HG03103 (cell line): ENCODE data around the gene AGBL2.
"Not testable (repeated sequence)": the region's sequence is repeated elsewhere in the genome, so short reads cannot be mapped to it uniquely, and the experiment has no call there.

Experiments used
- ATAC-seq: cut with Tn5 transposase; IDR thresholded peaks from one replicate; pipeline ENCODE4 v1.9.1; 2021; ENCODE audit warnings: low read depth; ENCODE audit not compliant: unreplicated experiment

Gene AGBL2

DNA sequence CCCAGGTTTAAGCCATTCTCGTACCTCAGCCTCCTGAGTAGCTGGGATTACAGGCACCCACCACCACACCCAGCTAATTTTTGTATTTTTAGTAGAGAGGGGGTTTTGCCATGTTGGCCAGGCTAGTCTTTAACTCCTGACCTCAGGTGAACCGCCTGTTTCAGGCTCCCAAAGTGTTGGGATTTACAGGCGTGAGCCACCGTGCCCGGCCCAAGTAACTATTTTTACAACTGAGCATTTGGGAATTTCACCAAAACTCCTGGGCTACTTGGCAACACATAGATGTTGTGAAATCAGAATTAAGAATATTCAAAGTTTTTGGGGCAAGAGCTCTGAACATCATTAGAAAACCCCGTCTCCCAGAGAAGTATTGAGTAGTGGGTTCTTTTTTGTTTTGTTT is 74.7 kb downstream of the AGBL2 start:
- not testable (repeated sequence) for ATAC-seq

DNA sequence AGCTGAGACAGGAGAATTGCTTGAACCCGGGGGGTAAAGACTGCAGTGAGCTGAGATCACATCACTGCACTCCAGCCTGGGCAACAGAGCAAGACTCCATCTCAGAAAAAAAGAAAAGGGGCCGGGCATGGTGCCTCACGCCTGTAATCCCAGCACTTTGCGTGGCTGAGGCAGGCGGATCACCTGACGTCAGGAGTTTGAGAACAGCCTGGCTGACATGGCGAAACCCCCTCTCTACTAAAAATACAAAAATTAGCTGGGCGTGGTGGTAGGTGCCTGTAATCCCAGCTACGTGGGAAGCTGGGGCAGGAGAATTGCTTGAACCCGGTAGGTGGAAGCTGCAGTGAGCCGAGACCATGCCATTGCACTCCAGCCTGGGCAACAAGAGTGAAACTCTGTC is 78.8 kb downstream of the AGBL2 start:
- ATAC-seq: not testable (repeated sequence)

DNA sequence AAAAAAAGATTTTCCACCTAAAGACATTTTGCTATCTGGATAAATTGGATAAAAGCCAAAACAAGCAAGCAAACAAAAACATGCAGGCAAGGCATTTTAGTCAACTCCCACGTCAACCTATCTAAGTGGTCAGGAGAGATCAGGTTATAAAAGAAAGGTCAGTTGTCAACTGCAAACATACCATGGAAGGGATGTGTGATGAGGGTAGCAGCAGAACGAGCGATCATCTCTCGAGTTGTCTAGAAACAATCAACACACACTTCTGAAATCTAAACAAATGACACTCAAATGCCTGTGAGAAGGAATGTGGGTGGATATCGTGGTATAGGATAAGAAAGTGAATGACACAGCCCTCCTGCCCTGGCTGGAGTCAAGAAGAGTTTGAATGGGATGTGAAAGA is 83.7 kb downstream of the AGBL2 start:
- no peak for ATAC-seq

DNA sequence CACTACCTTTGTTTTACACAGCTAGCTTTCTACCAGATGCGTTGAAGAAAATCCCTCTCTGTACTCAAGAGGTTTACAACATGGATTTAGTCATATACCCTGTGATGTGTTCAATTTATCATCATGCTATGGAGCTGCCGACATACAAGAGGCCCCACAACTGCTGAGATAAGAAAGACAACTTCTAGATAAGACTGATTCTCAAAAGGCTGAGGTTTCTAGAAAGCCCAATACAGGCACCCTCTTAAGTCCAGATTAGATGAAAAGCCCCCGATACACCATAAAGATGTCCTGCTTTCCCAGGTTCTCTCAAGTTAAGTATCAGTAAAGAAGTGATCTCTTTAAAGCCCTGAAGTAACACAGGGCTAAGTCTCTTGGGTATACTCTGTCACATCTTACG is 87.1 kb downstream of the AGBL2 start:
- no peak for ATAC-seq

DNA sequence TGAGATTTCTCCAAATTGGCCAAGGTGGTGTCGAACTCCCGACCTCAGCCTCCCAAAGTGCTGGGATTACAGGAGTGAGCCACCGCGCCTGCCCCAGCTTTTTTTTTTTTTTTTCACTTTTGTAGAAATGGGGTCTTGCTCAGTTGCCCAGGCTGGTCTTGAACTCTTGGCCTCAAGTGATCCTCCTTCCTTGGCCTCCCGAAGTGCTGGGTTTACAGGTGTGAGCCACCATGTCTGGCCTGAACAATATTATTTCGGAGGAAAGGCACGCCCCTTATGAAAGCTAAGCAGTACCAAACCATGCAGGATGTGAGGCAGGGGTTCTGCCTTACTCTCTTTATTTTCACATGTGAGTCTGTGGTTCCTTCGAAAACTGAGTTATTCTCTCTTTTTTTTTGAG is 88.9 kb downstream of the AGBL2 start:
- no peak for ATAC-seq

DNA sequence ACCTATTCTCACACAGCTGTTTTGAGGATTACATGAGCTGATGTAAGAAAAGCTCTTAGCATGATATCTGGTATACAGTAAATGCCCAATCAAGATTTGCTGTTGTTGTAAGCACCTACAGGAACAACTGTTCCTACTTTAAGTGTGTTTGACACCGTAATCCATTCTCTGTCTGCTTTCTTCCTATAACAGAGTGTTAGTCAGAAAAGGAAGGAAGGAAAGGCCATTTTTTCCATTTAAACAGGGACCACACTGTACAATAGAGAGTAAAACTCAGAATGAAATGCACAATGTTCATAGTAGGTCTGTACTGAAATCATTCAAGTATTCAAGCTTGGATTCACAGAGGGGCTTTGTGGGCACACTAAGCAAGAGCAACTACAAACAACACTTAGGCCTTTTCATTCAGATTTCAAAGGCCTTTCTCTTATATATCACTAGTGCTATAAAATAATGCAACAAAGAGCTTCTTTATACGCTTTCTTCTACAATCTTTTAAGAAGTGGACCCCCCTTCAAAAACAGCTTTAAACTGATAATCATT is 94.3 kb downstream of the AGBL2 start:
- no peak for ATAC-seq

DNA sequence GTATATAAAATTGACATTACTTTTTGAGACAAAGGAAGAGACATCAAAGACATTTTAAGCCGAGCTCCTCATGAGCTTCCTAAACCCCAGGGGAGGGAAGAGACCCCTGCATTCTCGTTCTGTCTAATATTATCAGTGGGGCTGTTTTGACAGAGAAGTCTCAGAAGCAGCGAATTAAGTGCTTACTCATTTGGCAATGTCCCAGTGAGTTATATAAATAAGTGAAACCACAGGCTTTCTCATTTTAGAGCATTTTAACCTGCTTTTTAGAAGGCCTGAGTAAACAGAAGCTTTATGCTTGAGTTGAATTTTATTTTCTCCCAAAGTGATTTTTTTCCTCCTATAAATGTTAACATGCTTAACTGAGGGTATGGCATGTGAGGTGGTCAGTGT is 97.8 kb downstream of the AGBL2 start:
- ATAC-seq: no peak

DNA sequence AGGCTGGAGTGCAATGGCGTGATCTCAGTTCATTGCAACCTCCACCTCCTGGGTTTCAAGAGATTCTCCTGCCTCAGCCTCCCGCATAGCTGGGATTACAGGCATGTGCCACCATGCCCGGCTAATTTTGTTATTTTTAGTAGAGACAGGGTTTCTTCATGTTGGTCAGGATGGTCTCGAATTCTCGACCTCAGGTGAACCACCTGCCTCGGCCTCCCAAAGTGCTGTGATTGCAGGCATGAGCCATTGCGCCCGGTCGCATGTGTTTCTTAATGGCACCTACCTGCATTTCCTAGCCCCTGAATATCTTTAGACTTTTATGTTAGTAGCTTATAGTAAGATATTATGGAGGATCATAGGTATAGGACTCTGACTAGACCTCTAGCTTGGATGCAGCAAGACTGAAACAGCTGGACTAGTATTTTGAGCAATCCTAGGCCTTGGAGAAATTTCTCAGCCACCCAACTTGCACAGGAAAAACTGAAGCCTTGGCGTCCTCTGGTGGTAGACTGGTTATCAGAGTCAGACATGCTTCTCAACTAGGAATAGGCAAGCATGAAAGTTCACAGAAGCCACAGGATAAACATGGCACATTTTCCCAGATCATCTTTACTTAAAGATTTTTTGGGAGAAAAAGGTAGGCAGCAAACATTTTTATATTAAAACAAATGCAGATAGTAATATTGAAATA is 98.3 kb downstream of the AGBL2 start:
- no peak for ATAC-seq

DNA sequence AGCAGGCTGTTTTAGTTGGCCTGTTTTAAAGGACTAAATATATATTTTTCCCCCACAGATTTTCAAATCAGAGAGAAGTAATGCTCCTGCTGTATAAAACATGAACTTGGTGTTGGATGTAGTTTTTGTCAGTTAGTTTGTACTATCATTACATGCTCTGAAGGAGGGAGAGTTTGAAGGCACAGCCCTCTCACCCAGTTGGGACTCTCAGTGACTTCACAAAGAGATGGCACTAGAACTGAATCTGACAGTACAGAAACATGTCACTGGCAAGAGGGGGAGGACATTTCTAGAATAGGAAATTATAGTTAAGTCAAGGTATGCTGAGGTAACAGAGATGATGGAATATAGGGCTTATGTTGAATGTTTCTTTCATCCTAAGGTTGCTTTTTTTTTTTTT is 99.9 kb downstream of the AGBL2 start:
- no peak for ATAC-seq

DNA sequence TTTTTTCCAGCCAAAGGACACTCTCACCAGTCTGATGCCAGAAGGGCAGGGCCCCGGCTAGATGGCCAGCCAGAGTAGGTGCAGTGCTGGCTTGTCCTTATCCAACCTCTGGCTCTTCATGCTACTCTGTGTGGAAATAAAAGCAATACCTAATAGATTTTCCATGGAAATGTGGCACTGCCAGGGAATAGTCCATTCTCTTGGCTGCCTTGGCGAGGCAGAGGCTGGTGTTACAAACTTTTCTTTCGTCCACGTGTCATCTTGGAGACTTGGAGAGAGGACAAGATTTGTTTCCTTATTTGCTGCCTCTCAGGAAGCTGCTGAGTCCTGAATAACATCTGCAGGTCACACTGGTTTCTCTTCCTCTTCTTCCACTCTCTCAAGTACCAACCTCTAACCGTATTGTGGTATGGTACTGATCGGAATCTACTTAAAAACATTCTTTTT is 103.8 kb downstream of the AGBL2 start:
- peak; percentile 87 for ATAC-seq

DNA sequence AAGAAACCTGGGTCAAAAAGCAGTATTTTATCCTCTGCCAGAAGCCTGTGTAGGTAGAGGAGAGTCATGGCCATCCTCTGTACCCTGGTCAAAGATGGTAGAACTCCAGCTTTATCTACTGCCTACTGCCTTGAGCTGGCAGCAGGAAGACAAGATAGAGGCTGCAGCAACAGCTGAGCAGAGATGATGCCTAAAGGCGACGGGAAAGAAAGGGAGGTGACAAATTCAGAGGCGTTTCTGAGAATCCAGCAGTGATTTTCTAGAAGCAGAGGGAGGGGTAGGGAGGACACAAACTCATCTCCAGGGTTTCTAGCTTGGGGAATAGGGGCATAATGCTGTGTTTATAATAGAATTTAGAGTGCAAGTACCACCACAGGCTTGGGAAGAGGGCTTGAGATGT is 105.5 kb downstream of the AGBL2 start:
- no peak for ATAC-seq
